Activated CD4-positive, alpha-beta T cell treated with anti-CD3 and anti-CD28 coated beads, Interleukin-2, amount 50 U/mL, for 4 hours (primary cell): ENCODE data around the gene PRM3.

Experiments
- DNase-seq, 2 experiments: peaks; one replicate each; pipeline ENCODE4 v3.0.0-alpha.2; 2020

PRM3 gene

DNA sequence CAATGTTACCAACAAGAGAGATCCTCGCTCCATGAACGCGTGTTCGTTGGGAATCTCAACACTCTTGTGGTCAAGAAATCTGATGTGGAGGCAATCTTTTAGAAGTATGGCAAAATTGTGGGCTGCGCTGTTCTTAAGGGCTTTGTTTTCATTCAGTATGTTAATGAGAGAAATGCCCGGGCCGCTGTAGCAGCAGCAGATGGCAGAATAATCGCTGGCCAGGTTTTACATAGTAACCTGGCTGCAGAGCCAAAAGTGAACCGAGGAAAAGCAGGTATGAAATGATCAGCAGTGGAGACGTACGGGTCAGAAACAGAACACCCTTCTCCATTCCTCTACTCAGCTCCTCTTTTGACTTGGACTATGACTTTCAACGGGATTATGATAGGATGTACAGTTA is 30.8 kb downstream of the PRM3 start:
- DNase-seq: no peak

DNA sequence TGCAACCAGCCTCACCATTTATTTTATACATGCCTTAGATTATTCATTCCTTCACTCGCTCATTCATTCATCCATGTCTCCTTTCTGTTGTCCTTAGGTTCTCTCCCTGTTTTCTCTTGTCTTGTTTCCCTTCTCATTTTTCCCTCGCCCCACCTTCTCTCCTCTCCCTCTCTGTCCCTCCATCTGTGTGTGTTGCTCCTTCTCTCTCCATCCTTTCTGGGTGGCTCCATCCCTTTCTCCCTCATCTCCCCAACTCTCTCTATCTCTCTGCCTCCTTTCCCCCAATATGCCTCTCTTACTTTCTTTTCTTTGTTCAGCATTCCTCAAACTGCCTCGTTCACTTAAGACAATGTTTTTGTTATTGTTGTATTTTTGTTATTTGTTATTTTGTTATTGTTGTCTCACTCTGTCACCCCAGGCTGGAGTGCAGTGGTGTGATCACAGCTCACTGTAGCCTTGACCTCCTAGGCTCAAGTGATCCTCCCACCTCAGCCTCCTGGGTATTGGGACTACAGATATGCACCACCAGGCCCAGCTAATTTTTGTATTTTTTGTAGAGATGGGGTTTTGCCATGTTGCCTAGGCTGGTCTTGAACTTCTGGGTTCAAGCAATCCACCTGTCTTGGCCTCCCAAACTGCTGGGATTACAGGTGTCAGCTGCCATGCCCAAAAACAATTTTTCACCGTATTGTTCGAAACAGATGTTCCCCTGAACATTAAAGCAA is 31.8 kb downstream of the PRM3 start:
- no peak for DNase-seq

DNA sequence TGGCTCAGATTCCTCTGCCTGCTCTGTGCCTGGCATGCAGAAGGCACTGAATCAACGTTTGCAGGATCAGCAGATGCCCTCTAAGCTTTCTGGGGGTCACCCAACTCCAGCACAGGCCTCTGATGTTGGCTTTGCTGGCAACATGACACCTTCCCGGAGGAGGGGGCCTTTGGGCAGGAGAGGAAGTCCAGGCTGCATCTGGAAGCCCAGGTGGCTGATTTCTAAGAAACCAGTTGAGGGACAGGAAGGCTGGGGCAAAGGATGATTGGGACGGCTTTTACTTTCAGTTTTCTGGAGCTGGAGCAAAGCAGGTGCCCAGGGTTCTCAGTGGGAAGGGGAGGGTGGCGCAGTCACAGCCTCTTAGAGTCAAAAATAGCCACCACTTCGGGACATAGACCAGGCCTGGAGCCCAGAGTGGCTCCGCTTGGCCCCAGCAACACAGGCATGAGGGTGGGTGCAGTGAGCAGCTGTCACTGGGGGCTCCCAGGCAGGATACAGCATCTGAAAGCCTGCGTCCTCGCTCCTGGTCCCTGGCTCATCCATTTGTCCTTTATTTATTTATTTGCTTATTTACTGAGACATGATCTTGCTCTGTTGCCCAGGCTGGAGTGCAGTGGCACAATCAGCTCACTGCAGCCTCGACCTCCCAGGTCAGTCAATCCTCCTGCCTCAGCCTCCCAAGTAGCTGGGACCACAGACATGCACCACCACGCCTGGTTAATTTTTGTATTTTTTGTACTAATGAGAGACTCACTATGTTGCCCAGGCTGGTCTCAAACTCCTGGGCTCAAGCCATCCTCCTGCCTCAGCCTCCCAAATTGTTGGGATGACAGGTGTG is 32.6 kb downstream of the PRM3 start:
- no peak for DNase-seq

DNA sequence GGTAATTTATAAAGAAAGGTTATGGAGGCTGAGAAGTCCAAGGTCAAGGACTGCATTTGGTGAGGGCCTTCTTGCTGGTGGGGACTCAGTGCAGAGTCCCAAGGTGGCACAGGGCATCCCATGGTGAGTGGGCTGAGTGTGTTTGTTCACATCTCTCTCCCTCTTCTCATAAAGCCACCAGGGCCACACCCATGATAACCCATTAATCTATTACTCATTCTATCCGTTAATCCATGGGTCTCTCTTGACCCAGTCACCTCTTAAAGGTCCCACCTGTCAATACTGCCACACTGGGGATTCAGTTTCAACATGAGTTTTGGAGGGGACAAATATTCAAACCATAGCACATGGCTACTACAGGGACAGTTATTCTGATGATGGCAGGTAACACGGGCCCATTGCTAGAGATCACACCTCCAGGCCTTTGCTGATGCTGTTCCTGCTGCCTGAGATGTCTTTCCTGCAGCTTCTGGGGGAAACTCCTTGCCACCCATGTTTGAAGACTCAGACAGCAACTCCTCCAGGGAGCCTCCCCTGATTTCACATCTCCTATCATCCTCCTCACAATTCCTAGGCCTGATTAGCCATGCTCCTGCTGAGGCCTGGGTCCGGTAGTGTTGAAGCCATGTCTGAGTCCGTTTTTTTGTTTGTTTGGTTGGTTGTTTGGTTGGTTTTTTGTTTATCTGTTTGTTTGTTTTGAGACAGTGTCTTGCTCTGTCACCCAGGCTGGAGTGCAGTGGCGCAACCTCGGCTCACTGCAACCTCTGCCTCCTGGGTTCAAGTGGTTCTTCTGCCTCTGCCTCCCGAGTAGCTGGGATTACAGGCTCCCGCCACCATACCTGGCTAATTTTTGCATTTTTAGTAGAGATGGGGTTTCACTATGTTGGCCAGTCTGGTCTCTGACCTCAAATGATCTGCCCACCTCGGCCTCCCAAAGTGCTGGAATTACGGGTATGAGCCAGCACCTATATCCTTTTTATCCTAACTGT is 33.5 kb downstream of the PRM3 start:
- DNase-seq: no peak

DNA sequence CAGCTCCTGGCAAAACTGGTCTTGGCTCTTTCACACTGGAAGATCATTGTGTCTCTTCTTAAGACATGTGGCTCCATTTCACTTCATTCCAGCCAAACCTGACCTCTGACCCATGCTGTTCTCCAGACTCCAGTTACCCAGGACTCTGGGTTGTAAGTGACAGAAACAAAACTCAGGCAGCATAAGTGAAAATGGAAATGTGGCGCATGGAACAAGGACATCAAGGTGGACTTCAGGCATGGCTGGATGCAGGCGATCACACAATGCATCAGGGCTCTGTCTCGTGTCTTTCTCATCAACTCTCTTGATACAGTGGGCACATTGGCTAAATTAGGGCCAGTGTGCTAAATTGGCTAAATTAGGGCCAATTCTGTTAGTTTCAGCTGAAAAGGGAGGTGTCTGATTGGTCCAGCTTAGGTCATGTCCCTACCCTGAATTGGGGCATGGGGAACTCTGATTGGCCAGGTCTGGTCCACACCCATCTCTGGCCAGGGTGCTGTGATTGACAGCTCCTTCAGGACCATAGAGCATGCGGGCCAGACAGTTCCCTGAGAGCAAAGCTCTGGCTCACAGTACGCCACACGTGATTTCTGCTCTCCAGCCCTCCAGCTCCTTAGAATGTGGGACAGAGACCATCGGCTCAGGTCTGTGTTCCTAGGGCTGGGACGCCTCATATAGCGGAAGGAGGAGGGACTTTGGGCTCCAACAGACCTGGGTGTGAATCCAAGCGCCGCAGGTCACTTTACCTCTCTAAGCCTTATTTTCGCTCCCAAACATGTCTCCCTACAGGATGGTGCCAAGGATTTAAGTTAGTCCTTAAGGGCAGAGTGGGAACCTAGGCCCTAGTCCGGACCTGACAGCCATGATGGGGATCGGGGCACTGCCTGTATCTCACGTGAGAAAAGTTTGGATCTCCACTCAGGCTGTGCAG is 34.9 kb downstream of the PRM3 start:
- no peak for DNase-seq

DNA sequence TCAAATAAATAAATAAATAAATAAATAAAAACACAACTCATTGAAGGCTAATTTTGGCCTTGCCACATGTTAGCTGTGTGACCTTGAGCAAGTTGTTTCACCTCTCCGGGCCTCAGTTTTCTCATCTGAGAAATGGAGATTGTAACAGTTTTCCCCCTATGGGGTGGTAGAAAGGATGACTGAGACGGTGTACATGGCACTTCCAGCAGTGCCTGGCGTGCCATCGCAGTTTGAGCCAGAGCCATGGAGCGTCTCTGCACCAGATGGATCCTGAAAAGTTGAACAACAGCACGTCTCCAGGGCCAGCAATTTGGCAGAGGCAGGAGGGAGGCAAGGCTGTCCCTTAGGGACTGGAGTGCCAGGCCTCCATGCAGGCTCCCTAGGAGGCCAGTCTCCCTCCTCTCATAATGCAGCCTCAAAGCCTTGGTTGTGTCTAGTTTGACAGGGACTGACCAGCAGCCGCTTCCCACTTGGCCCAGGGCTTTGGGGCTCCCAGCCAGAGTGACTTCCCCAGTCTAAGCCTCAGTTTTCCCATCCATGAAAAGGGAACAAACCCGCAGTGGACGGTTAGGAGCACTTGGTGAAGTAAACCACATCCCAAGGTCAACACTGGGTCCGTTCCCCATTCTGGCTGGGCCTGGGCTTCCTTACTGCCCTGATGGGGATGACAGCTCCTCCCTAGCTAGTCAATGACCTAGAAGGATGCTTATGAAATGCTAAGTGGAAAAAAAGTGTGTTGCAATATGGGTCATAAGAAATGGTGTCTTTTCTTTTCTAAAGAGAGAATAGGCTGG is 36.8 kb downstream of the PRM3 start:
- DNase-seq: no peak

DNA sequence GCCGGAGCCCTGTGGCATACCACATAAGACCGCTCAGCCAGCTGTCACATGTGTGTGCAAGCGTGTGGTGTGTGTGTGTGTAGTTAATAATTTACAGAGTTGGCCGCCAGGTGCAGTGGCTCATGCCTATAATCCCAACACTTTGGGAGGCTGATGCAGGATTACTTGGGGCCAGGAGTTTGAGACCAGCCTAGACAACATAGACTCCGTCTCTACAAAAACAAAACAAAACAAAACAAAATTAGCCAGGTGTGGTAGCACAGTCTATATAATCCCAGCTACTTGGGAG is 37.8 kb downstream of the PRM3 start:
- no peak for DNase-seq

DNA sequence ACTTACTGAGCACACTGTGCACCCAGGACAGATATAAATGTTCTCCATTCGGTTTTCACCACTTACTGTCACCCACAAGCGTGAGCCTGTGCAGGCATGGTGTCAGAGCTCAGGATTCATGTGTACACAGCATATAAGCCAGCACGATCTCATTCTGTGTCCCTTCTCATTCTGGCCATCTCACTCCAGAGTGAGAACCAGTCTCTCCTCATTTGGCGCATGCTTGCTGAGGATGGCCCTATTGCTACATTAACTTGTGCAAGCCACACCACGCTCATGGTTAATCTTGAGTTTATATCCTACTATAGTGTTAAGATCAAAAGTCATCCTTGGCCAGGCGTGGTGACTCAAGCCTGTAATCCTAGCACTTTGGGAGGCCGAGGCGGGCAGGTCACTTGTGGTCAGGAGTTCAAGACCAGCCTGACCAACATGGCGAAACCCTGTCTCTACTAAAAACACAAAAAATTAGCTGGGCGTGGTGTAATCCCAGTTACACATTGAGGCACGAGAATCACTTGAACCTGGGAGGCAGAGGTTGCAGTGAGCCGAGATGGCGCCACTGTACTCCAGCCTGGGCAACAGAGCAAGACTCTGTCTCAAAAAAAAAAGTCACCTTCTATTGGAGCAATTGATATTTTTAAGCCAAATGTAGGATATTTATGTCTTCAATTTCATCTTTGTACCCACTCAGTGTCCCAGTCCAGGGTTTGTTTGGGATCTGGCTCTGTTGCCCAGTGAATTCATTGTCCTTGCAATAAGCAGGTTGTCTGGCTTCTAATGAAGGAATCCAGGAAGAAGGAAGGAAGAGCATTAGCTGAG is 38.3 kb downstream of the PRM3 start:
- DNase-seq: no peak

DNA sequence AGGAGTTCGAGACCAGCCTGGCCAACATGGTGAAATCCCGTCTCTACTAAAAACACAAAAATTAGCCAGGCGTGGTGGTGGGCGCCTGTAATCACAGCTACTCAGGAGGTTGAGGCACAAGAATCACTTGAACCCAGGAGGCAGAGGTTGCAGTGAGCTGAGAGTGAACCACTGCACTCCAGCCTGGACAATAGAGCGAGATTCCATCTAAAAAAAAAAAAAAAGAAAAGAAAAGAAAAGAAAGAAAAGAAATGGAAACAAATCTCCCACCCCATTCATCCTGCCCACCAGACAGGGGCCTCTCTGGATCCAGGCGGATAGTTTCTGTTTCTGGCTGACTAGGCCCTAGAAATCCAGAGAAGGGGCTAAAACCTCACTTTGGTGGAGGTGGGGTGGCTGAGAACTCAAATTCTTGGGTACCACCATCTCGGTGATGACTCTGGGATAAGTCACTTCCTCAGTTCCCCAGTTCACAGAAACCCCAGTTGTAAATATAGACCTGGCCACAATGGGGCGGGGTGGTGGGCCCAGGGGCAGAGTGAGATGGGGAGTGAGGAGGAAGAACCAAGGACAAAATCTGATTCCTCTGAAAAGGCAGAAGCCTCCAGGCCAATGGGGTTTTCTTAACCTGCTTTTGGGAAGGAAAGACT is 39.6 kb downstream of the PRM3 start:
- peak; percentile 68 to 72 for DNase-seq

DNA sequence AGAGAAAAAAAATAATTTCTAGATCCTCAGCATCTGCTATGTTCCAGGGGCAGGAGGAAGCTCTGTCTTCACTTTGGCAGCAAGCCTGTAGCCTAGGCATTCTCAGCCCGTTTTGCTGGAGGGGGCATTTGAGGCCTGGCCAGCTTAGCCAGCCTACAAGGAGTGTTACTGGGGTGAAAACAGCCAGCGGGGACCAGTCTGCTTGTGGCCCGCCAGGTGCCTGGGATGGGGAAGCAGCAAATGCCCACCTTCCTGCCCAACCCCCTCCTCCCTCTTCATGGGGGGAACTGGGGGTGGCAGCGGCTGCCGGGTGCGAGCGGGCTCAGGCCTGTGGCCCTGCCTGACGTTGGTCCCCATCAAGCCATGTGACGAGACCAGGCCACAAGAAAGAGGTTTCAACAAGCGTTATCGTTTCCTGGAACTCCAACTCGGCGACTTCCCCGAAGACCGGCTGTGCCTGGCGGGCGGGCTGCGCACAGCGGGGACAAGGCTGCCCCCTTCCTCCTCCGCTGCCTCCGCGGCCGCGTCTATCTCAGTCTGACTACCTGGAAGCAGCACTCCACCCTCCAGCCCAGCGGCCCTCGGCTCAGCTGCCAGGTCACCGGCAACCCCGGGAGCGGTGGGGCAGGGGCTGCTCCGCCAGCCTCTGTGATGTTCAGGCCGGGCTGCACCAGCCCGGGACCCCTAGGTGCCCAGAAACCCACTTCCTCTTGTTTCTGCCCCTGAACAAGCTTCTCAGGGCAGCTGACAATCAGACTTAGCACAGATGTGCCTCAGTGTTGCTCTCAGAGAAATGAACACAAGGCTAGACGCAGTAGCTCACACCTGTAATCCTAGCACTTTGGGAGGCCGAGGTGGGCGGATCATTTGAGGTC is 40.3 kb downstream of the PRM3 start:
- peak; percentile 89 to 90 for DNase-seq

DNA sequence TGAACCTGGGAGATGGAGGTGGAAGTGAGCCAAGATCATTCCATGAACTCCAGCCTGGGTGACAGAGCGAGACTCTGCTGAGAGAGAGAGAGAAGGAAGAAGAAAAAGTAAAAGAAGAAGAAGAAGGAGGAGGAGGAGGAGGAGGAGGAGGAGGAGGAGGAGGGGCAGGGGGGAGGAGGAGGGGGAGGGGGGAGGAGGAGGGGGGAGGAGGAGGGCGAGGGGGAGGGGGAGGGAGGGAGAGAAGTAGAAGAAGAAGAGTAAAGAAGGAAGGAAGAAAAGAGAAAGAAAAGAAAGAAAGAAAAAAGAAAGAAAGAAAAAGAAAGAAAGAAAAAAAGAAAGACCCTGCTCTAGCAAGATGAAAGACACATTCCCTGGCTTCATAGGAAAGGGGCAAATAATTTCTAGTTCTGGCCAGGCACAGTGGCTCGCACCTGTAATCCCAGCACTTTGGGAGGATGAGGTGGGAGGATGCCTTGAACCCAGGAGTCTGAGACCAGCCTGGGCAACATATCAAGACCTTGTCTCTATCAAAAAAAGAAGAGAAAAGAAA is 41.1 kb downstream of the PRM3 start:
- no peak for DNase-seq

DNA sequence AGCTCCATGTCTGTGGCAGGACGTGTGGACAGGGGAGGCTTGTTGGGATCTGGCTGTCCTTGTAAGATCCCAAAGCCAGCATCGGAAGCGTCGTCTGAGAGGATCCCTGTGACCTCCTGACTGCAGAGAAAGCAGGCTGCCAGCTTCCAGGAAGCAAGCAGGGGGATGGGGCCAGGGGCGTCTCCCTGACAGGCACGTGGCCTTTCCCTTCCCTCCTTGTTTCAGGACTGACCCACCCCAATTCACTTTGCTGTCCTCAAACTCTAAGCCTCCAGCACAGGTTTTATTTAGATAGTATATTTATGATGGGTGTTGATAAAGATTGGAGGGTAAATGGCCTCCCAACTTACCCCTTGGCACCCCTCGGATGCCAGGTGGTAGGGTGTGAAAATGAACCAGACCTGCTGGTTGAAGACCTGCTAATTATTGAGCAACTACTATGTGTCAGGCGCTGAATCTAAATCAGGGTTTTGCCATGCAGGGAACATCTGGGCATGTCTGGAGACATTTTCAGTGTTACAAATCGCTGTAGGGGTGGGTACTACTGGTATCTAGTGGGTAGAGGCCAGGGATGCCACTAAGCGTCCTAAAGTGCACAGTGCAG is 42.0 kb downstream of the PRM3 start:
- no peak for DNase-seq

DNA sequence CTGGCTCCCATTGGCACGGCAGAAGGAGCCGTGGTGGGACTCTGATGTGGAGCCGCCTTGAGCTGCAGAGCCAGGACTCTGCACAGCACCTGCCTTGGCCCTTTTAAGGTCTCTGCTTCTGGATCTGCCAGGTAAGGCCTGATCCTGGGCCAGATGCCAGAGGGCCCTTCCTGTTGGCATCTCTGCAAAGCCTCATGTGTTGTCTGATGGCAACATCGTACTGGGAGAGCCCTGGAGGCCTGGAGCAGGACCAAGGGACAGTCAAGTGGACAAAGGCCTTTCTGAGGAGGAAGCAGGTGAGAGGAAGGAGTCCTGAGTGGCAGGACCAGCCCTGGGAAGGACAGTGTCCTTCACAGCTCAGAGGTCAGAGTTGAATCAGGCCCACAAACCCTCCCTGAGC is 43.5 kb downstream of the PRM3 start:
- DNase-seq: no peak

DNA sequence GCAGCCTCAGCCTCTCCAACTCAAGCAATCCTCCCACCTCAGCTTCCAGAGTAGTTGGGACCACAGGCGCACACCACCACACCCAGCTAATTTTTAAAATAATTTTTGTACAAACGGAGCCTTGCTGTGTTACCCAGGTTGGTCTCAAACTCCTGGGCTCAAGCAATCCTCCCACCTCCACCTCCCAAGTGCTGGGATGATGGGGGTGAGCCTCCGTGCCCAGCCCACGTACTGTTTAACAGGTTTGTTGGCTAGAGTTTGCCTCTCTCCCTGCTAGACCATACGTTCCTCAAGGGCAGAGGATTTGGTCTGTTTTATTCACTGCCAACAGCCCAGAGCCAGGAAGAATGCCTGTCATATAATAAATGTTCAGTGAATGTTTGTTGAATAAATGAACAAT is 44.0 kb downstream of the PRM3 start:
- no peak for DNase-seq

DNA sequence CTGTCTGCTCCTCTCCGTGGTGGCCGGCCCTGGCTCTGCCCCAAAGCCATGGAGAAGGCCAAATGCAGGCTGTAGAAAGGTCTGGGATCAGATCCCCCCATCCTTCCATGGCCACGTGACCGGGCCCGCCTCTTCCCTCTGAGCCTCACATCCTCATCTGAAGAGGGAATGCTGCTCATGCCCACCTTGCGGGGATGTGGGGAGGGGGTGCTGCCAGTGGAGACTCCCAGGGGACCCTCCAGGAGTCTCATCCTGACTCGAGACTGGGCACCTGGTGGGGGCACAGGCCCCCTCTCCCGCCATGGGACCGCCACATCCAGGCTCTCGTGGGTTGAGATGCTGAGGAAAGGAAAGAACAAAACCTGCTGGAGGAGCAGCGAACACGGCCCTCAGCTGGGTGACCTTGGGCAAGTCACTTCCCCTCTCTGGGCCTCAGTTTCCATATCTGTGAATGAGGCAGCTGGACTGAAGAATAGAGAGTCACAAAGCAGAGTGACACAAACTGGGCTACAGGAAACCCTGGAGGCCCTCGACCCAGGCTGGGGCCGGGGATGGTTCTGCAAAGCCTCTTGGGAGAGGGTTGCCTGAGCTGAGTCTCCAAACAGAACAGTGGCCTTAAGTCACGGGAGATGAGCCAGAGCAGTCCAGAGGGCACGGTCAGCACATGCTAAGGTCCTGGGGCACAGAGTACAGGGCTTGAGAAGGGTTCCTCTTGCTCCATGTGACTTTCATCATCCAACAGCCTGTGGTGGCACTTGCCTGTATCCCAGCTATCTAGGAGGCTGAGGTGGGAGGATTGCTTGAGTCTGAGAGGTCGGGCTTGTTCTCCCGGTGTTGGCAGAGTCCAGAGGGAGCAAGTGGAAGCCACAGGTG is 47.5 kb downstream of the PRM3 start:
- DNase-seq: no peak

DNA sequence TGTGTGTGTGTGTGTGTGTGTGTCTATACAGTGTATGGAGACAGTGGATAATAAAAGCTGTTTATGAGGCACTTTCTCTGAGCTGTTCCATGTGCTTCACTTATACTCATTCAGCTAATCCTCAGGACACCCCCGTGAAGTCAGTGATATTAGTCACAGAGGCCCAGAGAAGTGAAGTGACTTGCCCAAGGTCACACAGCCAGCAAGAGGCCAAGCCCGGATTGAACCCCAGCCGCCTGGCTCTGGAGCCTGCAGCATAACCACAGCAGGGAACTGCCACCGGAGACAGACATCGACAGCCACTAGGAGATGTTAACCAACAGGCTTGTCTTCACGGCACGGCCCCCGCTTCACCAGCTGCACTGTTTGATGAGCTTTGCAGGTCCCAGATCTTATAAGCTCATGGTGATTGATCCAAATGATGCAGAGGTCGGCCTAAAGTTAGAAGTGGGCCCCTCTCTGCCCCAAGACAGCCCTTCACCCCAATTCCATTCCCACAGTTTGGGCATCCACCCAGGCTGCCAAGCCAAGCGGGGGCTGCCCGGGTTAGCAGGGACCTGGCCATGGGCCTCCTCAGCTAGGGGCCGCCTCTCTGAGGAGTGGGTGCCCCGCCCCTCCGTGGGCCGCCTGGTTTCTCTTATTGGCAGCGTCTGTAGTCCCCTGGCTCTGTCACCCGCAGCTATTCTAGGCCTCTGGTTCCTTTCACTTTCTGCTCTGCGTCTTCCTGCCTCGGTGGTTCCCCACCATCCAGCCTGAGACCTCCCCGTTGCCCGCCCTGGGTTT is 48.3 kb downstream of the PRM3 start:
- peak; percentile 64 to 74 for DNase-seq
